ENCODE measurements around the gene TBX15. TPM values are rescaled to one million over a fixed set of nuclear protein-coding genes. Genes with fewer than 3 reads are reported as not detected.

The TBX15 gene
- total RNA-seq, 1 donor from 2014 or later = not detected

DNA sequence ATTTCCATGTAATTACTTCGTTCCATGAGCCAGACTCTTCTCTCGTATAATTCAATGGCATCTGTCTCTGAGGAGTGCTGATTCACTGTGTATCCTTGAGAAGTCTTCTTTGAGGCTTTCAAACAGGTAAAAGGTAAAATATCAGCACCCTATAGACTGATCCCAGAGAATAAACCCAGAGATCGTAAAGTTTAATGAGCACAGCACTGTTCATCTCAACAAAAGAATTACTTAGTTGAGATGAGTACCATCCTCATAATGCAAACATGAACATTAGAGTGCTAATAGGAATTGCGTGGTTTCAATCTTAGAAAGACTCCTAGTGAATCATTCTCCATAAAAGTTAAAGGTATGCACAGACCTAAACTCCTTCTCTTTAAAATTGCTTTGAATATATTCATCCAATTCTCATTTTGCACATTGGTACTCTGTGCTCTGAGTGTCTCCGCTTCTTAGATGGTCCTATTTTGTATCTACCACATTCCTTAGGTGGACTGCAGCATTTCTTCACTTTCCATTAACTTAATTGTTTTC lies 97.2 kb downstream of the TBX15 start:
- no peak for DNase-seq (ENCODE audit: low spot score)

DNA sequence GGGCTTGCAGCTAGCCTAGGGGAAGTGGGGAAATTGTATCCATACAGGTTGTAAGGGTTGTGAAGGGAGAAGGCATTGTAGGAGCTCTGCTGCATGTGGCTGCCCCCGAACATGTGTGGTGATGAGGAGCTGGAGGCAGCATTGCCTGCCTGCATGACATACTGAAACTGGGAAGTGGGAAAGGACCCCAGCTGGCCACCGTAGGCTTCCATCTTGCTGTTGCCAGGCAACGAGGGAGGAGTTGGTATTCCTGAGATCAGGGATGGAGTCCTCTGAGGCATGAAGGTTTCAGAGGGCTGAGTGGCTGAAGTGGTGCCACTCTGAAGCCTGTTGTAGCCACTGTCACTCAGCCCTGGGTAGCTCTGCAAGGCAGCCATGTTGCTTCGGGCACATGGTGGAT lies 103.2 kb downstream of the TBX15 start:
- no peak for DNase-seq (ENCODE audit: low spot score)

DNA sequence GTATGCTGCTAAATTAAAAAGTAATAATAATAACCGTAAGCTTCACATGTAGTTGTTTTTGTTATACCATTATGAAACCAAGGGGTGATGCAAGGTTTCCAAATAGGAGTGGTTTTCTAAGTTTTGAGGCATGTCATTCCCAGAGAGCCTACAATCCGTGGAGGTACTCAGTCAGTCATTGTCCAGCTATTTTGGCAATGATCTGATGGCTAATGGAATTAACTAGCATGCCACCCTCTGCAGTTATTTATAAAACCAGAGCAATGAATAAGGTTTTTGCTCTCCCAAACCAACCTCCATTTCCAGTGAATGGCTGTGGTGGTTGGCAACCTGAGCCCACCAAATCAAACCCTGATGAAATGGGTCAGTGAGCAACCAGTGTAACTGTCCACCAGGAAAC lies 106.4 kb downstream of the TBX15 start:
- no peak for DNase-seq (ENCODE audit: low spot score)

DNA sequence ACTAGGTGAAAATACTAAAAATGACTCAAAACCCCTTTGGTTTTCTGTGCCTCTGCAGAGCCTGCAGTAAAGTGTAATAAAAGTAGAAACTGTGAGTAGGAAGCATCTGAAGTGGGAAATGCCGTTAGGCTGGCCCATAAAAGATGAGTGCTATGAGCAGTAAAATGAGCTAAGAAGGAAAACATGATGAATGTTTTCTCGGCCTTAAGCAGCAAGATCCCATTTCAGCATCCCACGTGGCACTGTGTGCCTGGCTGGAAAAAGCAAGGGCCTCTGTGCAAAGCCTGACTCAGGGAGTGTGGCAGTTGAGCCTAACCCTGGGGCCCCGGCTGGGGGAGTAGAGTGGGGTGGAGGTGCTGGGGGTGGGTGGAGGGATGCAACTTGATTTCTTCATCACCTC lies 109.5 kb downstream of the TBX15 start:
- no peak for DNase-seq (ENCODE audit: low spot score)

DNA sequence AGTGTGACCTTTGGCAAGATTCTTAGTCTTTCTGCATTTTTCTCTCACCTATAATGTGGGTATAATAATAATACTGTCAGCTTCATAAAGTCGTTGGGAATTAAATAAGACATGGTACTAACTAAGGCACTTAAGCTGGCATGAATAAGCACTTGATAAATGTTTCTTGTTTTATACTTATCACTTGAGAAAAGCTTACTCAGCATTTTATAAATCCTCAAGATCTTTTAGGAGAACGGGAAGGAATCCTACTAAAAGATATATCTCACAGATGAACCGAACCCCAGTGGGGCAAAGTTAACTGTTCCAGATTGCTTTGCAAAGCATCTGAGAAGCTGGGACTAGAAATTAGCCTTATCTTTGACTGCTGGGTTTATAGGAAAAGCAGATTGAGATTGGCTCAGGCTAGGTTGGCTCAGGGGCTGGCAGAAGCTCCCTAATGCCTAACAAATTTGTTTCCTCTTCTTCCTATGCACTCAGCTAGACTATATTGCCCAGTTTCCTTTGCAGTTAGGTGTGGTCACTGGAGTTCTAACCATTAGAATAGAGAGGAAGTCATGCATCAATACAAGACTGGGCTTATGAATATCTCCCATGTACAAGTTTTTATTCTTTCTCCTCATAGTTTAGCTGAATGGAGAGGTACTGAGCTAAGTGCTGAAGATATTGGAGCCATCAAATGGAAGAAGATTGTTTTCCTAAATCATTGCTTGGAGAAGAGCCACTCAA lies 110.3 kb downstream of the TBX15 start:
- no peak for DNase-seq (ENCODE audit: low spot score)

DNA sequence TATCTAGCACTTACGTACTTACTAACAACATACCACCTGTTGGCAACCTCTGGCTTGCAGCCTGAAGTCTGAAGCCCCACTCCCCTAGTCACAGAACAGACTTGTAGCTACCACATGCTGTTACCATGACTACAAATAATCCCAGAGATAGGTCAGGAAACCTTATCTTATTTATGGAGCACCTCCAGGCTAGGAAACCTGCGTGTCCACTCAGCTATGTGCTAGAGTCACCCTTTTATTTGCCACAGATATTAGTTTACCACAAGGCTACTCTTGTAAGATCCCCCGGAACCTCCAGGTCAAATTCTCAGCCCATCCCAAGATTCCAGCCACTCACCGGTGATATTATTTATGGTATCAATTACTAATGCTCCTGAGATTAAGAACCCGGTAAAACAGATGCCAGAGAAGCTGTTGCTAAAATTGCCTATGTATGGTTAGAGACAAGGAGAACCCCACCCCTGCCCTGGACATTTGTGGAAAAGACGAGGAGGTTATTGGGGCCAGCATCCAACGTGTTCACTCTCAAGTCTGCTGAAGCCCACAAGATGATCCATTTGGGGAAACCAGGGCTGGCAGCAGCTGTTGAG lies 116.5 kb downstream of the TBX15 start:
- DNase-seq (ENCODE audit: low spot score) = no peak

DNA sequence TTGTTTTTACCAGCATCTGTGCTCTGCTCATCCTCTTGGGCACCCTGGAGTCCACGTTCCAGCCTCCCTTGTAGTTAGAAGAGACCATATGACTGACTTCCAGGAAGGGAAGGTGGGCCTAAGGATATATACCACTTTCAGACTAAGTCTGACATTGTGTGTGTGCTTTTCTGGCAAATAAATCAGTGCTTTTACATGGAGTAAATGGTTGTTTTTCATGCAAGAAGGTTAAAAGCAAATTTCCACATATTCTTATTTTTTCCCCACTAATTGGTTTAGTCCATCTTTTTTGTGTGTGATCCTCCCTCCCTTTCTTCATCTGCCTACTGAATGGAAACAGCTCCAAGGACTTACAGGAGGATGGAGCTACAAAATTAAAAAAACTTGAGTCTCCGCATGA lies 119.8 kb downstream of the TBX15 start:
- DNase-seq (ENCODE audit: low spot score) = no peak

DNA sequence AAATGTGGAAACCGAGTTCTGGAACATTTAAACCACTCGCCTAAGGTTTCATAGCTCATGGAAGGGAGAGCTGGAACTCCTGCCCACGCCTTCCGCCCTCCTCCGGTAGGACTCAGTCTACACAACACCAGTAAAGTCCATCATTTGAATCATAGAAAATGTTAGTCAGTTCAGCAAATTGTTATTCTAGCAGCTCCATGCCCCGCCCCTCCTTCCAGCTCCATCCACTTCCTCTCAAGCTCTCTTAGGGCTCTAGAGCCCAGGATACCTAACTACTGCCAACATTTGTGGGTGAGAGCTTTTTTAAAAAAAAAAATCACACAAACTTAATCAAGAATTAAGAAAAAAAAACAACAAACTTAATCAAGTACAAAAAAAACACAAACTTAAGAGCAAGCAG lies 121.8 kb downstream of the TBX15 start:
- no peak for DNase-seq (ENCODE audit: low spot score)

DNA sequence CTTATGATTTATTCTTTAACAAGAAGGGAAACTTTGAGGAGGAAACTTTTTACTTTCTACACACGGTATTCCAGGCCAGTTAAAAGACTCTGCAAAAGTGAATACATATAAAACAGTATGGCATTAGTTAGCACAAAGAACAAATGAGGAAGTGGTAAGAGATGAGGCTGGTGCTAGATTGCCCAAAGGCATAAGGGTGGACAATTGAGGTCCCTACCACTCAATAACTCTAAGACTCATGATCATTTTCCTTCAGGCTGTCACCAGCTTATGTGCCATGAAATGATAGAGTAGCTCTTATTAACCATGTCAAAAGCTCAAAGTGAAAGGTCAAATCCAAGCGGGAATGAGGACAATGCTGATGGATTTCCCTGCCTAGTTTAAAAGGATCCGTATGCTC lies 124.5 kb downstream of the TBX15 start:
- DNase-seq (ENCODE audit: low spot score) = no peak

DNA sequence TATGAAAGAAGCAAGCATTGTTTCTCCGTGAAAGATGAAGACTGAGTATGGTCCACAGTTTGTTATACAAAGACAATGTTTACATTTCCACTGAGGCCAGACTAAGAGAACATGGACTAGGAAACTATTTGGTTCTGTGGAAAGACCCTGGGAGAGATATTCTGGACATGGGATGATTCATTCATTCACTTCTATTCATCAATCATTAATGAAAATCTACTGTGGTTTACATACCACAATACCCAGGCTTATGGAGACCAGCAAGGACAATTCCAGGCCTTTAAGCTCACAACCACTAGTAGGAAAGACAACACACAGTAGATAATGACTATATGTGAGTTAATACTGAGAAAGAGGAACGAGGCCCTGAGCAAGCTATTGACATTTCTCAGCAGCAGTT lies 125.4 kb downstream of the TBX15 start:
- no peak for DNase-seq (ENCODE audit: low spot score)

DNA sequence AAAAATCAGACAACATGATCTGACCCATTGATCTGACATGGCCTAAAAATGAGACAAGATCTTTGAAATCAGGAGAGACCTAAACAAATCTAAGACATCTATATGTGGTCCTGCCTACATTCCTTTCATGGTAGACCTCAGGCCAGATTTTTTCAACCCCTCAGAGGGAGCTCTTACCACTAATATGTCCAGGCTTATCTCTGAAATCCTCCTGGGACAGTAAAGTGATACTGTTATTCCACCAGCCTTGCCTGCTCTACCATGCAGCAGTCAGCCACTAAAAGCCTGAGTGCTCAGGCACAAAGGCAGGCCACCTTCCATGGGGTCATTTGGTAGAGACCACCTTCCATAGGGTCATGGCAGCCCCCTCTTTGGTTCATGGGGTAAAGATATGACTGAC lies 126.9 kb downstream of the TBX15 start:
- DNase-seq (ENCODE audit: low spot score) = no peak

DNA sequence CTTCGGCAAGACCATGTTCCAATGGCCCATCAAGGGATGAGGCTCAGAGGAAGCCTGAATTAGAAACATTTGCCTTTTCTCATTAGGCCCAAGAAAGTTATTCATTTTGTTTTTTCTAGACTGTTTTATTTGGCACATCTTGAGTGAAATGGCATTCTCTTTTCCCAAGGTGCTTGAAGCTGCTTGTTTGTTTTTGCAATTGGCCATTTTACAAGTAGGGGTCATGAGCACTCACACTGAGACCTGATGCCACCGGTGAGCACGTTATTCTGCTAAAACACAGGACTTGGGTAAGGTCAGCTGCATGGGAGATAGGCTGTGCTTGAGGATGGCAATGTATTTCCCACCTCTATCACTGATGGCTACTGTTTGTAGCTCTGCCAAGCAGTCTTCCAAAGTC lies 128.1 kb downstream of the TBX15 start:
- DNase-seq (ENCODE audit: low spot score) = no peak

DNA sequence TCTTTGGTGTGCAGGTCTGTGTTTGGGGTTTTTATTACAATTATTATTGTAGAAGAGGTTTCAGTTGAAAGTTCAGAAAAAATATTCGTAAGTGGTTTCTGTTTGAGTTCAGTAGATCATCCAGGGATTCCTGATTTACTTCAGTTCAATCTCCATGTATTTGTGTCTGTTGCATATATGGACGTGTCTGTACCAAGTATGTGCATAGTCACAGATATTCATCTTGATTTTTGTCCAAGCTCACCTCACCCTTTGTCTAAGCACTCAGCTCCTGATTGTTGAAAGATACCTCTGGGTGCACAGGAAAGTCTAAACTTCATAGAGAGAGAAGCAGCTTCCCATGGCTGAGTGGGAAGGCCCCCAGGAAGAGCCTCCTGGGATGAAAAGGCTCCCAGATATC lies 141.7 kb downstream of the TBX15 start:
- DNase-seq (ENCODE audit: low spot score) = no peak

DNA sequence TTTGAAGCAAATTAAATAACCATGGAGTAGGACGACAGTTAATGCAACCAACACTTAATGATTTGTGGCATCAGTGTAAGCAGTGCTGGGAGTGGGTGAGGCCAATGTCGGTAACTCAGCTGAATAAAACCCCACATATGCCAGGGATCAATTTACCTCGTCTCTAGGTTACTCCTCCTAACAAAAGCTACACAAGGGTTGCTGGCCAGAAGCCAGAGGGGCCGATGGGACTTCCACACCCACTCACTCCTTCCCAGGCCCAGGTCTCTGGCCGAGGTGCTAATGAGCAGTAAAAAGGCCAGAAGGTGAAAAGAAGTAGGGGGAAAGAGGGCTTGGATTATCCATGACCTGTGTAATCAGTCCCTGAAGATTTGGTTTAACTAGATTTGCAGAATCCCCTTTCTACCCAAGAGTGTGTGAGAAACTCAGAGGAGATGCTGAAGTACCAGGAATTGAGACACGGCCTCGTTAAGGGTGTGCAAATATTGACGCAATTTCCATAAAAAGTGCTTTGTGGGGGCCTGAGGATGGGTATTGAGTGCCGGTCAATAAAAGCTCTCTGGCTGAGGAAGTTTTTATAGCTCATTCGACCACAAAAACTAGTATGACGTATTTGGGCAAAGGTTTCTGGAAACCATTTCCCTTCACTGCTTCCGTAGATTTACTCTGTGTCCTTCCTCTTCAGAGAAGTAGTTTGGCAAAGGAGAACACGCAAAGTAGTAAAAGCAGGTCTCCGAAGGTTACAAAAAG lies 145.5 kb downstream of the TBX15 start:
- no peak for DNase-seq (ENCODE audit: low spot score)

DNA sequence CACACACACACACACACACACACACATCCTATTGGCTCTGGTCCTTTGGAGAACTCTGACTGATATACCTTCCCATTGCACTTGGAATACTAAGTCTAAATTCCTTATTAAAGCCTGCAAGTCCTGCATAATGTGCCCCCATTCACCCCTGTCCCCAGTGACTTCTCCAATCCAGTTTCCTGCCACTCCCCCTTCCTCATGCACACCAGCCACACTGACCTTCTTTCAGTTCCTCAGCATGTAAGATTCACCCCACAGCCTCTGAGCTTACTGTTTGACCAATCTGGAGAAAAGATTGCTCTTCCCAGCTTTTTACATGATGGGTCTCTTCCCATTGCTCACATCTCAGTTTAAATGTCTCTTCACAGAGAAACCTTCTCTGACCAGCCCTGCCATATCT lies 146.6 kb downstream of the TBX15 start:
- no peak for DNase-seq (ENCODE audit: low spot score)

Other genes with a start within 250 kb of the TBX15 start
- gene WARS2, start 152.3 kb upstream of the TBX15 start, total RNA-seq = 18.7 TPM